Measurements from ENCODE around the gene NDST1. TPM values are rescaled to one million over a fixed set of nuclear protein-coding genes. Genes with fewer than 3 reads are reported as not detected.

Gene NDST1
- total RNA-seq, 1 experiment from 2014 or later, result 33.1 TPM

- intact Hi-C loops (cut with micrococcal nuclease), result no loop called here
- DNase-seq (ENCODE audit: low read depth, low spot score) (no peak), ATAC-seq (no peak)
- no peak overlapping the region for H3K9ac ChIP-seq (ENCODE audit: low read length)
- H4K20me1 ChIP-seq (ENCODE audit: insufficient read depth), result no peaks in the 10 kb centered on the region
- H3K36me3 ChIP-seq (ENCODE audit: control insufficient read depth in 1 of 2, insufficient read depth in 2 of 2, low read length in 2 of 2), result peaks cover 3 to 13% of the 10 kb centered on the region in 2 experiments; a peak in 2 of 4 replicates
- H3K4me2 ChIP-seq (ENCODE audit: low read length), result no peak overlapping the region
- H3K9me3 ChIP-seq (ENCODE audit: control insufficient read depth in 1 of 2, insufficient read depth in 1 of 2, low read depth in 1 of 2, low read length in 2 of 2), result no peaks in the 10 kb centered on the region
- H2AFZ ChIP-seq (ENCODE audit: low read depth, low read length, poor library complexity, severe bottlenecking), result no peak overlapping the region
- TF ChIP-seq ELF1 (IDR thresholded peaks at IDR 0.05; ENCODE audit: borderline replicate concordance, low read depth) (no peak), SP1 (IDR thresholded peaks at IDR 0.05; ENCODE audit: low read depth) (no peak)
- ChIA-PET RAD21 (ENCODE audit: low non-redundant PET in 1 of 2, low total read pairs in 2 of 2, uncharacterized antibody in 2 of 2, unreplicated experiment in 2 of 2) (no interaction called here), CTCF (interaction anchor here (1.0 kb wide), 1 partner anchor 10 kb away, joined by 4 read pairs; no protein-coding TSS in a partner anchor), POLR2A (no interaction called here)
- no peak overlapping the region for H3K27ac ChIP-seq (ENCODE audit: low read depth, low read length)
- BruUV-seq (replicated peaks), result no TSS peak
- no peaks in the 10 kb centered on the region for H3K9me2 ChIP-seq (ENCODE audit: insufficient read depth)
- no peaks in the 10 kb centered on the region for H3K79me2 ChIP-seq (ENCODE audit: insufficient read depth, low read length)
- H3K27me3 ChIP-seq (ENCODE audit: insufficient read depth, low read length), result no peaks in the 10 kb centered on the region
- no peaks in the 10 kb centered on the region for H3K4me1 ChIP-seq (ENCODE audit: control insufficient read depth in 1 of 2, insufficient read depth in 2 of 2, low read length in 2 of 2)
- H3K4me3 ChIP-seq (replicated peaks in 1 of 2; ENCODE audit: low read depth in 1 of 2, low read length in 2 of 2), result no peak overlapping the region
These were observed 42.4 kb downstream of the NDST1 start for GRCh38 chr5:150550286-150550685.

GRCh38 chr5:150551066-150551465, 43.1 kb downstream of the NDST1 start:
- no peak overlapping the region for H3K27ac ChIP-seq (ENCODE audit: low read depth, low read length)
- BruUV-seq (replicated peaks), result no TSS peak
- no peak overlapping the region for H3K4me3 ChIP-seq (replicated peaks in 1 of 2; ENCODE audit: low read depth in 1 of 2, low read length in 2 of 2)
- no peaks in the 10 kb centered on the region for H3K9me3 ChIP-seq (ENCODE audit: control insufficient read depth in 1 of 2, insufficient read depth in 1 of 2, low read depth in 1 of 2, low read length in 2 of 2)
- ChIA-PET POLR2A (no interaction called here), RAD21 (ENCODE audit: low non-redundant PET in 1 of 2, low total read pairs in 2 of 2, uncharacterized antibody in 2 of 2, unreplicated experiment in 2 of 2) (no interaction called here), CTCF (interaction anchor here (1.0 kb wide), 1 partner anchor 9 kb away, joined by 4 read pairs; no protein-coding TSS in a partner anchor)
- no peak for ATAC-seq
- no peaks in the 10 kb centered on the region for H3K9me2 ChIP-seq (ENCODE audit: insufficient read depth)
- H3K9ac ChIP-seq (ENCODE audit: low read length), result no peak overlapping the region
- no peaks in the 10 kb centered on the region for H3K4me1 ChIP-seq (ENCODE audit: control insufficient read depth in 1 of 2, insufficient read depth in 2 of 2, low read length in 2 of 2)
- H3K79me2 ChIP-seq (ENCODE audit: insufficient read depth, low read length), result no peaks in the 10 kb centered on the region
- intact Hi-C loops (cut with micrococcal nuclease), result no loop called here
- peaks cover 0 to 10% of the 10 kb centered on the region in 2 experiments; a peak in 2 of 4 replicates for H3K36me3 ChIP-seq (ENCODE audit: control insufficient read depth in 1 of 2, insufficient read depth in 2 of 2, low read length in 2 of 2)
- no peaks in the 10 kb centered on the region for H3K27me3 ChIP-seq (ENCODE audit: insufficient read depth, low read length)
- H4K20me1 ChIP-seq (ENCODE audit: insufficient read depth), result no peaks in the 10 kb centered on the region
- DNase-seq (ENCODE audit: low read depth, low spot score), result no peak
- H2AFZ ChIP-seq (ENCODE audit: low read depth, low read length, poor library complexity, severe bottlenecking), result no peak overlapping the region
- TF ChIP-seq FOSL1 (IDR thresholded peaks at IDR 0.05; ENCODE audit: low read depth), result no peak
- no peak for TF ChIP-seq EZH2 (IDR thresholded peaks at IDR 0.05)
- TF ChIP-seq TCF7L2 (IDR thresholded peaks at IDR 0.05; ENCODE audit: borderline replicate concordance, extremely low read depth, insufficient read depth, insufficient read length), result no peak
- TF ChIP-seq CBX3 (IDR thresholded peaks at IDR 0.05; ENCODE audit: low read depth), result no peak
- H3K4me2 ChIP-seq (ENCODE audit: low read length), result no peak overlapping the region
